DMS79 (cell line): Measurements from ENCODE around the gene EEF2K.
"Not testable (repeated sequence)": the region's sequence is repeated elsewhere in the genome, so short reads cannot be mapped to it uniquely, and the experiment has no call there.

ENCODE experiments used
- DNase-seq: peaks from one replicate; lab custom pipeline; 2025; lab: John Stamatoyannopoulos, UW

The EEF2K gene

DNA sequence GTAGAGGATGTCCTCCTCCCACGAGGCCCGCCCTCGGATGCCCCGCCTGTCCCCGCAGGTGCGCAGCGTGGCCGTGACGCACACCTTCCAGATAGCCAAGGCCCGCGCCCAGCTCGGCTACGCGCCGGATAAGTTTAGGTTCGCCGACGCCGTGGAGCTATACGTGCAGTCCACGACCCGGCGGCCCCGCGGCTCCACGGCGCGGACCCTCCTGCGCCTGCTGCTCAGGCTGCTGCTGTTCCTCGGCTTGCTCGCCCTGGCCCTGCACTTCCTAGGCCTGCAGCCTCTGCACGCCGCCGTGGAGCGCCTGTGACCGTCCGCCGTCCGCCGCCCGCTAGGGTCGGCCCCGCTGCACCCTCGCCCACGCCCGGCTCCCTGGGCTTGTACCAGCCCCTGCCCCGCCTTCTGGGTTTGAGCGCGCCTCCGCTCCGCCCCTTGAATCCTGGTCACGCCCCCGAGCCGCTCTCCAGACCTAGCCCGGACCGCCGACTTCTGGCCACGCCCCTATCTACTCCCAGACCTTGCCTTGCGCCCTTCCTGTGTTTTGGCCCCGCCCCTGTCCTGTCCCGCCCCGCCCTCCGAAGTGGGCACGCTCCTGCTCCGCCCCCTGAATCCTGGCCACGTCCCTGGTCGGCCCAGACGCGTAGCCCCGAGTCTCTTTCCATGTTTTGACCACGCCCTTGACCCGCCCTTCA lies 15.8 kb upstream of the EEF2K start:
- DNase-seq, result no peak

DNA sequence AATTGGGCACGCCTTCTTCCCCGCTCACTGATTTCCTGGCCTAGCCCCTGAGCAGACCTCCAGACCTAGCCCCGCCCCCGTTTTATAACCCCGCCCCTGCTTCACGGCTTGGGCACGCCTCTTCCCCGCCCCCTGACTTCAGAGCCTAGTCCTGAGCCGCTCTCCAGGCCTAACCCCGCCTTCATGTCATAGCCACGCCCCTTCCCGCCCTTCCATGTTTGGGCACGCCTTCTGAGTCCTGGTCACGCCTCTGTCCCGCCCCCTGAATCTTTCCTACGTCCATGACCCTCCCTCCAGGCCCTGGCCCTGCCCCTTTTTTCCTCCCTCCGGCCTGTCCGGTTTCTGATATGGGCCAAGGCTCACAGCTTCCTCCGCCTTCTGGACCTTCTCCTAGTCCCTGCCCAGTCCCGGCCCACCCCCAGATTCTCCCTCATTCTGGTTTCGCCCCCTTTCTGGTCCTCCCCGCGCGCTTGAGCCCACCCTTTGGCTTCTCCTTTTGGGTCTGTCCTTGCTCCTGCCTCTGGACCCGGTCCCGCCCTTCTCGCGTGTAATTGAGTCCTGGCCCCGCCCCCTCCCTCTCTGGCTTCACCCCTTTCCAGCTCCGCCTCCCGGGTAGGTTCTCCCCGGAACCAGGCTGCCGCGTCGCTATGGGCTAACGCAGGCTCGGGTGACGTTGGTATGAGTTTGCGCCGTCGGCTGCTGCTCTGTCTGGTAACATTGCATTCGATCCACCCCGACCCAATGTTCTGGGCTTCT lies 15.1 kb upstream of the EEF2K start:
- DNase-seq, result peak; percentile 98

DNA sequence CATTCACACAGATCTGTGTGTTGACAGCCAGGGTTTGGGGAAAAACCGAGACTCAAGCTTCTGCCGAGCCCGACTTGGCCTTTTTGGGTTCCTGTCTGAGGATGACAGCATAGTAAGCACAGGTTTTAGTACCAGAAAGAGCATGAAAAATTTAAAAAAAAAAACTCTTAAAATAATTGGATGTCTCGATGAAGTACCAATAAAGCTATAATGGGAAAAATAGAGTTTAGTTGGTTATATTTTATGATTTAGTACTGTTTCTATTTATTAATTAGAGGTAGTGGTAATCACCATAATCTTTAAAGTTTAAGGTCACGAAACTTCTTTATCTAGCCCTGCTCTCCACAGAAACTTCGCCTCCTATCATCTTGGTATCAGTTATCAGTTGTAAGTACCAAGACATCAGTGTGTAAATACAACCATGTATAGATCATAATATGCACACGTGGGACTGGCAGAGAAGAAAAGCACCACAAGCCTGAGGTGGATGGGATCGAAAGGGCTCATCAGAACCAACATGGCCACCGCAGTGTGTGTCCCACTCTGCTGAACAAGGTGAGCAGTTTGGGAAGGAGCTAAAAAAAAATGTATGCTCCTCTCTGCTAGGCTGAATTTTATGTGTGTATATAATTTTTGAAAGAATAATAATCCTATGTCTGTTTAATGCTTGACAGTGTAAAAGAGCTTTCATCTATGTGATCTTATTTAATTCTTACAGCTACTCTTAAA lies 14.4 kb upstream of the EEF2K start:
- DNase-seq, result no peak

DNA sequence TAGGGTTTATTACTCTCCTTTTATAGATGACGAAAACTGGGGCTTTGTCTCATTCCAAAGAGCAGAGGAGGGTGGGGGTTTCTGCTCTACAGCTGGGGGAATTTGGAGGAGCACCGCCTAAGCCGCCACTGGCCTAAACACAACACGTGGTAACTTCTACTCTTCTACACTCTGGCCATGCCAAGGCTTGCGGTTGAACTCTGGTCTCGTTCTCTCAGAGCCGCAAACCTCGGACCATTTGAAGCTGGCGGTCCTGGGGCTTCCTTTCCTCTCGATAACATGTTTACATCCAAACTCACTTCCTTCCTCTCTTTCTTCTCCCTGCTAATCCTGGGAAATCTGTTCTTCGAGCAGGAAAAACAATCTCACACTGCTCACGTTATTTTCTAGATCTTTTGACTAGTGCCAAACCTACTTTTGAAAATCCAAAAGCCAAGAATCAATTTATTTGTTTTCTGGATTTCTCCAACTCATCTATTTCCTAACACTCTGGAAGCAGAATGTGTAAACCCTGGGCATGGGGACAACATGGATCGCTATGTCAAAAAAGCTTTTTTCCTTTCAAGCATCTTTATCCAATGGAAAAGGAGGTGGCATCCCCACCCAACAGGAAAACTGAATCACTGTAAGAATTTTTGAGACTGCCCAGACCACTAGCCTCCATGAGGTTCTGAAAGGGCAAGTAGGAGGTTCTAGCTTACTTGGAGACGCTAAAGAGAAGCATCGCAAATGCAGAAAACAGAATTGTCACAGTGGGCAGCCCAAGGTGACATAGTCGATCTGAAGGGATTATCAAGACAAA lies 13.6 kb upstream of the EEF2K start:
- peak; percentile 23 for DNase-seq

DNA sequence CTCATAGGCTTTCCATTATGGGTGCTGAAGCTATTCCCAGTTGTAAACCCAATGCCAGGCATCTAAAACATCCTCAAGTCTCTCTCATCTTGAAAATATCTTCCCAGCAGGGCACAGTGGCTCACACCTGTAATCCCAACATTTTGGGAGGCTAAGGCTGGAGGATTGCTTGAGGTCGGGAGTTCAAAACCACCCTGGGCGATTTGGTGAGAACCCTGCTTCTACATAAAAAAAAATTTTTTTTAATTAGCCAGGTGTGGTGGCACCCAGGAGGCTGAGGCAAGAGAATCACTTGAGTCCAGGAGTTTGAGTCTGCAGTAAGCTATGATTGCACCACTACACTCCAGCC lies 13.0 kb upstream of the EEF2K start:
- no peak for DNase-seq

DNA sequence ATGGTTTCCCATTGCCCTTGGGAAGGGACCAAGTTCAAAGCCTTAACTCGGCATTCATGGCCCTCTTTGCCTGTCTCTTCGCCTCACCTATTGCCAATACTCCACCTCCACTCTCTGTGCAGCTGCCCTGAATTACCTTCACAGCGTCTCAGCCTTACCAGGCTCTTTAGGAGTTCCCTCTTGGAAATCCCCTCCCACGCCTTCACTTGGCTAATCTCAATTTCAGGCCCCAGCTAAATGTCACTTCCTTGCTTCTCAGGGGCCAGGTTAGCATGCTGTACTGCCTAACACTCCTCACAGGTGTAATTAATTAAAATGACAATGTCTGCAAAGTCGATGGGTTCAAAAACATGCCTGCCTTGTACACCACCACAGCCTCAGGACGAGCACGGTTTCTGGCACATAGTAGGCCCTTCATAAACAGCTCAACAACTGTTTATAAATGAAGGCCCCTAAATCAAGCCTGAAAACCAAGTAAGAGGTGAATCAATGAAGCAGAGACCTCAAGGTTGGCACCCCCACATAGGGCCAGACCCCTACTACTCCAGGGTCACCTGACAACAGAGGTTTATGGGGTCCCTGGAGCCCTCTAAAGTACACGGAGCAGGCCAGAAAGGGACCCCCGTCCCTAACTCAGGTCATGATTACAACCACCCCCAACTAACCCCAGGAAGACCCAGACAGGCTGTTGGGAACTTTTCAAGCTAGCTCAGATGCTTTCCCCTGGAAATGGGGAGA lies 11.2 kb upstream of the EEF2K start:
- DNase-seq, result no peak

DNA sequence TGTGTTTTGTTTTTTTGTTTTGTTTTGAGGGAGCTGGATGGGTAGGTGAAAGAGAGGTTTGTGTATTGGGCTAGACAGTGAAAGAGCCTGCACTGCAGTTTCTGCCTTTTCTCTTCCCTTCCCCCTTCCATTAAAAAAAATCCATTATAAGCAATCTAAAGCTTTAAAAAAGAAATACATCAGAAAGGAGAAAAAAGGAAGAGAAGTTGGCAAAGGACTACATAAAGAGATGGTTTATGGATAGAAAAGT lies 10.7 kb upstream of the EEF2K start:
- no peak for DNase-seq

DNA sequence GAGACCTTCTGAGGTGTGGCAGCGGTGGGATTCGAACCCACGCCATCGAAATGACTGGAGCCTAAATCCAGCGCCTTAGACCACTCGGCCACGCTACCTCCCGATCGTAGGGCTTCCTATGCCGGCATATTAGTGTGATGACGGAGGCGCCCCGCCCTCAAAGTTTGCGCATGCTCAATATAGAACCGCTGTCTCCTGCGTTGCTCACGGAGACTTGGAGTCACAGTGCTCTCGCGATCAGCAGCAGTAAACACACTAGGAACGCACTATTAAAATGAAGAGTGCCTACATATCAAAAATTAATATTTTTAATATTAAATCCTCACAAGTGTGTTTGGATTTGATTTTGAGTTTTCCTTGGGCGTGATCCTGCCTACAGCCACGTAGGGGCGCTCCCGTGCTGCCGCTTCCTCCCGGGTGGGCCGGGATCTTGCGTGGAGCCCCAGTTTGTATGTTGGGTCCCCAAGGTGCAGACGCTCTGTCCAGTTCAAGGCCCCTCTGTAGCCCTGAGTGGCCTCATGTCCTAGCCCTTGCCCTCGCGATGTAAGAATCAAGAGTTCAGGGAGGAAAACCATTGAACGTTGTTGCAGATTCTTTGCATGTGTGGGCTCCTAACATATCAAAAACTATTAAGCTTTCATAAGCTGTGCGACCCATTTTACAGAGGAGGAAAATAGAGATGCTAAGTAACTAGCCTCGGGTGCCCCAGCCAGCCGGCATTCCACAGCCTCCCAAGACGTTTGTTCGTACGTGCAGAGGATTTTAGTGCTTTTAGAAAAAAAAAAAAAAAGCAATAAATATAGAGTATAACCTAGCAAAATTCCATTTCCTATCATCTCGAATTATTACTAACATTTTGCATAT lies 10.2 kb upstream of the EEF2K start:
- DNase-seq, result peak; percentile 53

DNA sequence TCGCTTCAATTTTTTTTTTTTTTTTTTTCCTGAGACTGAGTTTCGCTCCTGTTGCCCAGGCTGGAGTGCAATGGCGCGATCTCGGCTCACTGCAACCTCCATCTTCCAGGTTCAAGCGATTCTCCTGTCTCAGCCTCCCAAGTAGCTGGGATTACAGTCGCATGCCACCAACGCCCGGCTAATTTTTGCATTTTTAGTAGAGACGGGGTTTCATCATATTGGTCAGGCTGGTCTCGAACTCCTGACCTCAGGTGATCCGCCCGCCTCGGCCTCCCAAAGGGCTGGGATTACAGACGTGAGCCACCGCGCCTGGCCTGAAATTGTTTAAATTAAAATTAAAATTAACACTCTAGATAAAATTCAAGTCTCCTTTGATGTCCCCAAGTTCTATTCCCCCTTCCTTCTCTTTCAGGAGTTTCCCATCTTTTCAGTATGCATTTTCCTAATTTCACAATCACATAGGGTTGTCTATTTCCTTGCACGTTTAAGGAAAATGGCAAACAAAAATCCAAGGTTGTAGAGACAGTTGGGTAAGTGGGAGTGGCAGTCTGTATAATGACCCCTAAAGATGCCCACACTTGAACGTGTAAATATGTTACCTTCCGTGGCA lies 9.4 kb upstream of the EEF2K start:
- DNase-seq, result not testable (repeated sequence)

DNA sequence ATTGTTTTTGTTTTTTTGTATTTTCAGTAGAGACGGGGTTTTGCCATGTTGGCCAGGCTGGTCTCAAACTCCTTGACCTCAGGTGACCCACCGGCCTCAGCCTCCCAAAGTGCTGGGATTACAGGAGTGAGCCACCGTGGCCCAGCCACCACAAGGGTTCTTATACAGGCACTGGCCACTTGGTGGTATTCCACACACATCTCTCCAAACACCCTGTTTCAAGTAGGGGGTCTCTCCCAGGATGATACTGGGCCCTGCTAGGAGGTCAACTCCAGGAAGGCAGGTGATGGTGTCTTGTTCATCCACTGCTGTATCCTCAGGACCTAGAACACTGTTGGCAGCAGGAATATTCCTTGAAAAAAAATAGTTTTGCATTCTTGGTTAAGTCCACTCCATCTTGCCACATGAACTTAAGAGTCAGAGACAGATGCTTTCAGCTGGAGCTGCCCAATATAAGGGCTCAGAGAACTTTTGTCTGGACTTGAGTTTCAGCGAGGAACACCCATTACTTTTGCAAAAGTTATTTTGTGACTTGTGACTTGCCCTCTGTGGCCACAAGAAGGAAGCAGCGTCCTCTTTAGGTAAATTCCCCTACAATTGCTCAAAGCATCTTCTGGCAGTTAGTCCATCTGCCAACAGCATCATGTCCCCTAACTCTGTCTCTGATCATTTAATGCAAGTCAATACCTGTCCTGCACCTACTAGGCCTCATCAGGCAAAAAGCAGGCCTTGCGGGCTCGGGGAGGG lies 7.4 kb upstream of the EEF2K start:
- DNase-seq, result no peak

DNA sequence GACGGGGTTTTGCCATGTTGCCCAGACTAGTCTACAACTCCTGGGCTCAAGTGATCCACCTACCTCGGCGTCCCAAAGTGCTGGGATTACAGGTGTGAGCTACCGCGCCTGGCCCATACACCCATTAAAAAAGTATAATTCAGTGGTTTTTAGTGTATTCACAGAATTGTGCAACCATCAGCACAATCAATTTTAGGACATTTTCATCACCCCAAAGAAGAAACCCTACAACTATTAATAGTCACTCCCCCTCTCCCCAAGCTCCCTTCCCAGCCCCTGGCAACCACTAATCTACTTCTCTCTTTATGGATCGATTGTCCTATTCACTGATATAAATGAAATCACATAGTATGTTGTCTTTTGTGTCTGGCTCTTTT lies 3.8 kb upstream of the EEF2K start:
- DNase-seq, result no peak

DNA sequence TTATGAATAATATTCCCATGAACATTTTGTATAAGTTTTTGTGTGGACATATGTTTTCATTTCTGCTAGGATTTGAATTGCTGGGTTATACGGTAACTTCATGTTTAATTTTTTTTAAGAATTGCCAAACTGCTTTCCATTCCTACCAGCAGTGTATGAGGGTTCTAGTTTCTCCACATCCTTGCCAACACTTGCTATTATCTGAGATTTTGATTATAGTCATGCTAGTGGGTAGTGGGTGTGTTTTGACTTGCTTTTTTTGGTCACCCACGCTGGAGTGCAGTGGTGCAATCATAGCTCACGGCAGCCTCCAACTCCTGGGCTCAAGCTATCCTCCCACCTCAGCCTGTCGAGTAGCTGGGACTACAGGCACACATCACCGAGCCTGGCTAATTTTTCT lies 3.0 kb upstream of the EEF2K start:
- DNase-seq, result no peak

DNA sequence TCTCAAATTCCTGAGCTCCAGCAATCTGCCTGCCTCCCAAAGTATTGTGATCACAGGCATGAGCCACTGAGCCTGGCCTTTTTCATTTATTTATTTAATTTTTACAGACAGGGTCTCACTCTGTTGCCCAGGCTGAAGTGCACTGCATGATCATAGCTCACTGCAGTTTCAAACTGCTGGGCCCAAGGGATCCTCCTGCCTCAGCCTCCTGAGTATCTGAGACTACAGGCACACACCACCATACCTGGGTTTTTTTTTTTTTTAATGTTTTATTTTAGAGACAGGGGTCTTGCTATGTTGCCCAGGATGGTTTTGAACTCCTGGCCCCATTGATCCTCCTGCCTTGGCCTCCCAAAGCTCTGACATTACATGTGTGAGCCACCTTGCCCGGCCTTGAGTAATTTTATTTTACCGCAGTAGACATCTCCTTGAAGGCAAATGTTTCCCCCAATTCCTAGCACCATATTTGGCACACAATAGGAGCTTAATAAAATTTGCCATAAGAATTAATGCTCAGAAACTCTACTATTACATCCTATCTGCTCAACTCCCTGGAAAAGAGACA lies 1.9 kb upstream of the EEF2K start:
- DNase-seq, result no peak

DNA sequence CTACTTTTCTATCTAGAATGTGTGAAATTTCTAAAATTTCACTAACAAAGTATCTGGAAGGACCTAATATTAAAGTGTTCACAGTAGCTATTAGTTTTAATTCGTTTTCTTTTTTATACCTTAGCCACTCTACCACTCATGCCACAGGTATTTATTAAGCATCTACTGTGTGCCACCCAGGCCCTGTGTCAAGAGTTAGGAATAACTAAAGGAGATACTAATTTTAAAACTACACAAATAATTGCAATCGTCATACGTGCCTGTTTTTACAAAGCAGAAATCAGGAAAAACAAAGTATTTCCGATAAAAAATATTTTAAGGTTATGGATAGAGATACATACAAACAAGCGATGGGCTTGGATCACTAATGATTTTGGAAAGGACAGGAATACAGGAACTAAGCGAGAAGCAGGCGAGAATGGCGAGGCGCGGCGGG lies 483 bp upstream of the EEF2K start:
- no peak for DNase-seq

DNA sequence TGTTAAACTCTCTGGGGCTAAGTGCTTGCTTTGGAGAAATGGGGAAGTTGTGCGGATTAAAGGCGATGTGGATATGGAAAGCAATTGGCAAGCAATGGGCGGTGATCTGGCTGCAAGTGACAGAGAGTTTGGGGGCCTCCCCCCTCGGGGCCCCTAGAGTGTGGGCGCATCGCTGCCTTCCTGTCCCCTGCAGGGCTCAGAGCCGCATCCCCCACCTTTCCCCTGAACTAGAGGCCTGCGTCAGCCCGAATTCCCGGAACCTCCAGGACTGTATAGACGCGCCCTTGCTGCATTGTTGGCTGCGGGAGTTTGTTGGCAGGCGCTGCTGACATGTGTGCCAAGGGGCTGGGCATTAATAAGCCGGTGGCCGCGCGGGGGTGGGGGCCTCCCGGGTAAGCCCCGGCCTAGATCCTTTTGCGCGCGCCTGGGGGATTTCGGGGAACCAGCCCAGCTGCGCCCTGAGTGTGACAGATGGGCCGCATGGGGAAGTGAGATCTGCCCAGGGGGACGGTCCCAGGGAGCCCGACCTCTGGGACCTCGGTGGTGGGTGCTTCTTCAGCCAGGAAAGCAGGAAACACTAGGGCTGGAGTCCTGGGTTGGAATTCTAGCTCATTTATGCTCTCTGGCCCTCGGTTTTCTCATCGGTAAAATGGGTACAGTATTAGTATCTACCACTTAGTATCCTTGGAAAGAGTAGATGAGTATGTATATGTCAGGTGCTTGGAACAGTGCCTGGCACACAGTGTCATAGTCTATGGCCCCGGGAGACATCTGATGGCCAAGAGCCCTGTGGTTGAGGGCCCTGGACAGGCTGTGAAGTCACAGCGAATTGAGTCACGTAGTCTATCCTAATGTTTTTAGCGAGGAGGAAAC lies 1.0 kb downstream of the EEF2K start:
- DNase-seq, result peak; percentile 48

DNA sequence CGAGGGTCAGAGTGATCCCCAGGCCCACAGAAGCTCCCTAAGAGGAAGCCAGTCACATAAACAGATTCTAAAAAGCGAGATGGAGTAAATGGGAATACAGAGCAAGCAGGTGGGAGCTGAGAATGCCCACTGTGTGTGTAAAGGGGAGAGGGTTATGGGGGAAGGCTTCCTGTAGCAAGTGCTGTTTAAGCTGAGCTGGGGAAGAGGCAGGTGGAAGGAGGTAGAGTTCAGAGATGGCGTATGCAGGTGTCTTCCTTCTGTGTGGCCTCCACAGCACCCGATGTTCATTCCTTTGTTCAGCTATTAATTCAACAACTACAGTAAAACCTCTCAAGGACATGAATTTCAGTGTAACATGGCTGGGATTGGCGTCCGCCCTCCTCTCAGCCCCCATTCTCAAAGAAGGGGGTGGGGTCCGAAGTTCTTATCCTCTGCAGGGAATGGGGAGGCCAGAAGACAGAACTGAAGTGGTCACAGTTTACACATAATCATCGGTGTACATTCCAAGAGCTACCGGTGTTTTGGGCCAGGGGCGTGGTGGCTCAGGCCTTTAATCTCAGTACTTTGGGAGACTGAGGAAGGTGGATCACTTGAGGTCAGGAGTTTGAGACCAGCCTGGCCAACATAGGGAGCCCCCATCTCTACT lies 1.8 kb downstream of the EEF2K start:
- DNase-seq, result no peak

DNA sequence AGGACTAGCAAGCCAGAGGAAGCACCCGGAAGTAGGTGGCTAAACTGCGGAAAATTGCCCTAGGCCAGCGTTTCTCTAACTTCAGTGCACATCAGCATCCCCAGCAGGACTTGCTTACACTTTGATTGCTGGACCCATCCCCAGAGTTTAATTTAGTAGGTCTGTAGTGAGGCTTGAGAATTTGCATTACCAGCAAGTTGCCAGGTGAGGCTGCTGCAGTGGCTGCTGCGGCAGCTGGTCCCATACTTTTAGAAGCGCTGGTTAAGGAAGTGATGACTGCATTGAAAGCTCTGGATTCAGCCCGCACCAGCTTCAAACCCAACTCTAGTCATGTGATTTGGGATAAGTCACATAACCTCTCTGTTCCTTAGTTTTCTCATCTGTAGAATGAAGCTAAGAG lies 4.2 kb downstream of the EEF2K start:
- no peak for DNase-seq

DNA sequence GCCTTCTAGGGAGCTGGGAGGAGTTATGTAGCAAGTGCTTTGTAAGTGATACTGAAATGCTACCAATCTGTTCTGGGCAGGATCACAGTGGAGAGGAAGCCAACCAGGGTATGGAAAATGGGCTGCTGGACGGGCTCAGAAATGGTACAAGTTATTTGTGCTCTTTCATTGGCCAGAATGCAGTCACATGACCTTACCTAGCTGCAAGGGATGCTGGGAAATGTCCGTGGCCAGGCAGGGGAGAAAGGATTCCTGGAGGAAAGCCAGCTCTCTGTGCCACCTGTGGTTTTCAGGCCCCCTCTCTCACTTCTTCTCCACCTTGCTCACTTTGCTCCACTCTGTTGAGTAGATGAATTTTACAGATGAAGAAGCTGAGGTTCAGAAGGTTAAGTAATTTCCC lies 4.8 kb downstream of the EEF2K start:
- DNase-seq, result no peak
